Stomach (tissue), 9 donors: ENCODE measurements around the gene RPL4. TPM values are rescaled to one million over a fixed set of nuclear protein-coding genes. Genes with fewer than 3 reads are reported as not detected.

ENCODE experiments used
- DNase-seq, 2 donors: peaks; one replicate each; pipeline versions ENCODE4 v3.0.0 to v3.0.0-alpha.2; 2013 to 2019
- H3K27ac ChIP-seq, 5 donors: fragments of 200-600 bp in 4 of 5; sonication (generic) in 4 of 5; one replicate each; pipeline ENCODE4 v1.5.1; 2013 to 2019; ENCODE audit warnings: mild to moderate bottlenecking in 1 of 5, moderate library complexity in 1 of 5
- H3K27me3 ChIP-seq, 3 donors: fragments of 200-600 bp; sonication (generic); one replicate each; pipeline ENCODE4 v1.5.1; 2017 to 2019; ENCODE audit warnings: mixed run types in 1 of 3
- H3K36me3 ChIP-seq, 4 donors: fragments of 200-600 bp; sonication (generic); 1 replicate in 3 of 4; 2 replicates in 1 of 4; pipeline ENCODE4 v1.5.1; 2016 to 2019
- H3K4me1 ChIP-seq, 4 donors: fragments of 200-600 bp; sonication (generic); one replicate each; pipeline ENCODE4 v1.5.1; 2016 to 2019
- H3K4me3 ChIP-seq, 4 donors: fragments of 200-600 bp; sonication (generic) in 3 of 4; one replicate each; pipeline ENCODE4 v1.5.1; 2016 to 2019; ENCODE audit warnings: mild to moderate bottlenecking in 1 of 4
- H3K9me3 ChIP-seq, 4 donors: fragments of 200-600 bp; sonication (generic); one replicate each; pipeline ENCODE4 v1.5.1; 2016 to 2019
- EP300 ChIP-seq: sonication (generic); formaldehyde crosslinking; IDR thresholded peaks from one replicate; pipeline ENCODE4 v1.6.1; 2017; ENCODE audit warnings: antibody characterized with exemption
- POLR2A ChIP-seq, 4 donors: fragments of 450-650 bp; IDR thresholded peaks; one replicate each; pipeline ENCODE4 v1.6.1; 2016; ENCODE audit warnings: antibody characterized with exemption in 4 of 4, control low read depth in 2 of 4, mild to moderate bottlenecking in 1 of 4, moderate library complexity in 1 of 4
- POLR2AphosphoS5 ChIP-seq, 3 donors: sonication (generic); formaldehyde crosslinking; IDR thresholded peaks; one replicate each; pipeline ENCODE4 v1.6.1; 2016; ENCODE audit warnings: antibody characterized with exemption in 3 of 3
- WGBS, 5 donors: extraction: QIAGEN DNeasy Blood & Tissue Kit in 3 of 5; methylation state at CpG; one replicate each; pipeline versions ENCODE4 v1.1.5 to v1.1.7; 2013 to 2018; 5-methylcytosine and 5-hydroxymethylcytosine counted together
- intact Hi-C: fragments of 100-400 bp; cut with DNase I; formaldehyde crosslinking; loops from one replicate; pipeline ENCODE4 v1.15.1; 2023; ENCODE audit warnings: low total_unique reads
- polyA plus RNA-seq, 3 donors: library from polyadenylated mRNA; stranded (reverse); fragments of 200-250 nt; gene quantifications; one replicate each; pipeline ENCODE4 v1.2.3, GENCODE V29; 2013
- small RNA-seq, 4 donors: library from RNA; depleted of rRNA; stranded (forward); fragments of <200 nt; gene quantifications; one replicate each; pipeline ENCODE3, GENCODE V24; 2016
- total RNA-seq, 5 donors: library from RNA; depleted of rRNA; stranded (reverse); fragments of >200 nt; gene quantifications; one replicate each; pipeline versions ENCODE4 v1.1.0 to v1.2.3, GENCODE V29; 2014 to 2016
- TF ChIP-seq, protein P1 (sequence below), 7 experiments: fragments of 450-650 bp in 4 of 7; fragments of 200-600 bp in 3 of 7; sonication (generic) in 3 of 7; IDR thresholded peaks; one replicate each; pipeline ENCODE4 v1.5.1; 2016 to 2019; ENCODE audit warnings: antibody characterized with exemption in 7 of 7, control low read depth in 2 of 7, mild to moderate bottlenecking in 1 of 7
- donor health status: healthy with polysubstance abuse.
- donor health status: Bipolar disorder and iron deficiency.
- donor health status: healthy.

RPL4 gene
- total and polyA plus RNA-seq, 8 donors: 994 to 4,395 (median 2,511) TPM

DNA sequence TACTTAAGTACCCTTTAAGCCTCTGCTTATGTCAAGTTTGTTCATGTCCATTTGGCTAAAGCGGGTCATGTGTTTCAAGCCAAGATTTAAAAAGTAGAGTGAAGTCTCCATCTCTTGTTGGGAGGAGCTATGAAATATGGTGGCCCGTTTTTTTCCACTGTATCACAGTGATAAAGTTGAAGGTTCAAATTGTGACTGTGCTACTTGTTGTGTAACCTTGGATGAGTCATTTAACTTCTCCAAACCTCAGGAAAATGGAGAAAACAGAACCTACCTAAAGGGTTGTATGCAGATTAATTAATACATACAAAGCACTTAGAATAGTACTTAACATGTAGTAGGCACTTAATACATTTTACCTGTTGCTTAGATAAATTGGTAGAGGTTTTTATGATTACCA lies 50.5 kb downstream of the RPL4 start:
- TF ChIP-seq POLR2A (IDR thresholded peaks at IDR 0.05) (no peak), POLR2AphosphoS5 (IDR thresholded peaks at IDR 0.05) (no peak), EP300 (no peak)
- TF ChIP-seq, protein P1, sequence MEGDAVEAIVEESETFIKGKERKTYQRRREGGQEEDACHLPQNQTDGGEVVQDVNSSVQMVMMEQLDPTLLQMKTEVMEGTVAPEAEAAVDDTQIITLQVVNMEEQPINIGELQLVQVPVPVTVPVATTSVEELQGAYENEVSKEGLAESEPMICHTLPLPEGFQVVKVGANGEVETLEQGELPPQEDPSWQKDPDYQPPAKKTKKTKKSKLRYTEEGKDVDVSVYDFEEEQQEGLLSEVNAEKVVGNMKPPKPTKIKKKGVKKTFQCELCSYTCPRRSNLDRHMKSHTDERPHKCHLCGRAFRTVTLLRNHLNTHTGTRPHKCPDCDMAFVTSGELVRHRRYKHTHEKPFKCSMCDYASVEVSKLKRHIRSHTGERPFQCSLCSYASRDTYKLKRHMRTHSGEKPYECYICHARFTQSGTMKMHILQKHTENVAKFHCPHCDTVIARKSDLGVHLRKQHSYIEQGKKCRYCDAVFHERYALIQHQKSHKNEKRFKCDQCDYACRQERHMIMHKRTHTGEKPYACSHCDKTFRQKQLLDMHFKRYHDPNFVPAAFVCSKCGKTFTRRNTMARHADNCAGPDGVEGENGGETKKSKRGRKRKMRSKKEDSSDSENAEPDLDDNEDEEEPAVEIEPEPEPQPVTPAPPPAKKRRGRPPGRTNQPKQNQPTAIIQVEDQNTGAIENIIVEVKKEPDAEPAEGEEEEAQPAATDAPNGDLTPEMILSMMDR (IDR thresholded peaks at IDR 0.05): no peak
- Histone ChIP-seq H3K4me1 (no peaks in the 10 kb centered on the region), H3K9me3 (no peaks in the 10 kb centered on the region), H3K27ac (no peak overlapping the region), H3K36me3 (peaks cover 0 to 14% (median 10%) of the 10 kb centered on the region in 4 donors), H3K4me3 (no peak overlapping the region), H3K27me3 (no peaks in the 10 kb centered on the region)
- 78 to 92% (median 85%) methylated on average over 2 of the region's 2 CpGs for WGBS, 5 donors
- no peak for DNase-seq
- intact Hi-C loops: no loop called here

DNA sequence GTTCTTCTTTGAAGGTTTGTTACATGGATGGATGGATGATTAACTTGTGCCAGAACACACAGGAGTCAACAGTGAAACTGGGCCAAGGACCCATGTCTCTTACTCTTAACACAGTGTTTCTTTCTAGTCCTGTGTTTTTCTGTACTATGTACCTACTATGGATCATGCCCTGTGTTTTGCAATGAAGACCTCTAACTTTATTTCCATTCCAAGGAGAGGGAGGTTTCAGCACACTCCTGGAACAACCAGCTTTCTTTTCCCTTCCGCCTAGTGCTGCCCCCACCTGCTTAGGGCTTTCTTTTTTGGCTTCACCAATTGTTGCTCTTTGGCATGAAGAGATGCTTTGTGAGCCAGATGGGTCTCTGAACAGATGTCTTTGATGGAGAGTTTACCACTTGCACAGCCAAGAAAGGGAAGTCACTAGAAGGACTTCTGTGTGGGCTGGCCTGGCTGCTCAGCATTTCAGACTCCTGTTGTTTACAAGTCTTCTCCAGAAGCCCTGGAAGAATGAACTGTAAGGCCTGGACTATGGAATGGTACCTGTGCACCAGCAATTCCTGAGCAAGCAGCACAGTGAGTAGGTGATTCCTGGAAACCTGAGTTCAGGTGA lies 51.6 kb downstream of the RPL4 start:
- Histone ChIP-seq H3K9me3 (no peaks in the 10 kb centered on the region), H3K36me3 (peaks cover 0 to 18% (median 12%) of the 10 kb centered on the region in 4 donors), H3K4me3 (no peak overlapping the region), H3K27me3 (no peaks in the 10 kb centered on the region), H3K27ac (no peak overlapping the region), H3K4me1 (no peaks in the 10 kb centered on the region)
- no peak for TF ChIP-seq EP300
- TF ChIP-seq, protein P1 (IDR thresholded peaks at IDR 0.05): no peak
- TF ChIP-seq POLR2A (IDR thresholded peaks at IDR 0.05): no peak
- no peak for TF ChIP-seq POLR2AphosphoS5 (IDR thresholded peaks at IDR 0.05)
- intact Hi-C loops: no loop called here
- DNase-seq: peak in 1 of 2 donors; percentile 13
- 68 to 92% (median 81%) methylated on average over 1 of the region's 1 CpG for WGBS, 5 donors

DNA sequence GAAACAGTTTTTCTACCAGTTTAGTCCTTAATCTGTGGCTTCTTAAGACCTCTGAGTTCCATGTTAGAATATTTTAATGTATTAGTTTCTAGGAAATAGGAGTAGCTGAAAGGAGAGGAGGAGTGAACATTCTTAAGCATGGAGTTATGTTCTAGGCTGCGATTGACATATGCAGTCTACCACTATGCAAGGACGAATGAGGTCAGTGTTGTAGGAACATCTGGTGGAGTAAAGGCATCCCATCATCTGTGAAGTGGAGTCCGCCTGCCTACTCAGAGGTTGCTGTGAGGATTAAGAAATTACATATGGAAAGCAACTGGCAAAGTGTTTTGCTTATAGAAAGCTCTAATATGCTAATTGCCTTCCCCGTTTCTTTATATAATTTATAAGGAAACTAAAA lies 52.2 kb downstream of the RPL4 start:
- H3K36me3 ChIP-seq: peaks cover 0 to 24% (median 15%) of the 10 kb centered on the region in 4 donors
- no peak for TF ChIP-seq POLR2AphosphoS5 (IDR thresholded peaks at IDR 0.05)
- TF ChIP-seq EP300: no peak
- TF ChIP-seq POLR2A (IDR thresholded peaks at IDR 0.05): no peak
- no peak overlapping the region for H3K27ac ChIP-seq
- DNase-seq: no peak
- WGBS, 5 donors: 87 to 94% (median 91%) methylated on average over 4 of the region's 4 CpGs
- intact Hi-C loops: no loop called here
- H3K4me3 ChIP-seq: no peak overlapping the region
- H3K27me3 ChIP-seq: no peaks in the 10 kb centered on the region
- H3K4me1 ChIP-seq: no peaks in the 10 kb centered on the region
- H3K9me3 ChIP-seq: no peaks in the 10 kb centered on the region

Small RNA genes lying within 50 kb of the gene (small RNA-seq; reads per million reads assigned to genes)
- gene MIR4512: 0 reads per million in 4 donors
- gene RF01159: 0 reads per million in 4 donors
- gene SNORD16: 0 reads per million in 4 donors
- 0 reads per million in 4 donors for gene SNORD18A
- 0 reads per million in 4 donors for gene SNORD18B
- 0 reads per million in 4 donors for gene SNORD18C

Other genes starting within 250 kb of the RPL4 start
- 10 to 100 TPM; 12.8 to 35.1 (median 20.9) TPM for gene DIS3L, start 211.3 kb downstream of the RPL4 start, total RNA-seq
- 10 to 100 TPM in 2 of 3 donors, 1 to 10 TPM in 1; 8.8 to 12.5 (median 11.8) TPM for gene DIS3L, start 211.3 kb downstream of the RPL4 start, polyA plus RNA-seq
- gene TIPIN, start 148.2 kb downstream of the RPL4 start, total RNA-seq: 10 to 100 TPM in 1 of 5 donors, 1 to 10 TPM in 3, not detected in 1; 2.3 to 13.8 (median 8.4) TPM
- 1 to 10 TPM; 2.7 to 3.1 (median 2.9) TPM for gene TIPIN, start 148.2 kb downstream of the RPL4 start, polyA plus RNA-seq
- 100 to 1,000 TPM in 1 of 5 donors, 10 to 100 TPM in 4; 21.9 to 123 (median 35.0) TPM for gene MAP2K1, start 117.9 kb downstream of the RPL4 start, total RNA-seq
- gene MAP2K1, start 117.9 kb downstream of the RPL4 start, polyA plus RNA-seq: 10 to 100 TPM; 20.1 to 24.6 (median 23.9) TPM
- gene SNAPC5, start 7.1 kb downstream of the RPL4 start, total RNA-seq: 10 to 100 TPM in 2 of 5 donors, 1 to 10 TPM in 3; 2.3 to 18.2 (median 9.8) TPM
- gene SNAPC5, start 7.1 kb downstream of the RPL4 start, polyA plus RNA-seq: 10 to 100 TPM; 25.9 to 49.0 (median 31.6) TPM
- gene ZWILCH, start 471 bp upstream of the RPL4 start, total RNA-seq: 10 to 100 TPM in 2 of 5 donors, 1 to 10 TPM in 2, under 1 TPM in 1; 0.89 to 46.7 (median 9.9) TPM
- 1 to 10 TPM; 3.5 to 5.6 (median 4.2) TPM for gene ZWILCH, start 471 bp upstream of the RPL4 start, polyA plus RNA-seq
- gene LCTL, start 61.1 kb upstream of the RPL4 start, total RNA-seq: not detected
- gene LCTL, start 61.1 kb upstream of the RPL4 start, polyA plus RNA-seq: not detected
- gene SMAD6, start 197.4 kb upstream of the RPL4 start, total RNA-seq: 100 to 1,000 TPM in 2 of 5 donors, 10 to 100 TPM in 3; 20.4 to 112 (median 76.4) TPM
- gene SMAD6, start 197.4 kb upstream of the RPL4 start, polyA plus RNA-seq: 1 to 10 TPM; 4.0 to 5.7 (median 4.6) TPM